ENCODE data around the gene PARS2. TPM values are rescaled to one million over a fixed set of nuclear protein-coding genes. Genes with fewer than 3 reads are reported as not detected.

PARS2 gene
- total and polyA plus RNA-seq, 4 donors, result 2.1 to 4.1 (median 3.3) TPM

DNA sequence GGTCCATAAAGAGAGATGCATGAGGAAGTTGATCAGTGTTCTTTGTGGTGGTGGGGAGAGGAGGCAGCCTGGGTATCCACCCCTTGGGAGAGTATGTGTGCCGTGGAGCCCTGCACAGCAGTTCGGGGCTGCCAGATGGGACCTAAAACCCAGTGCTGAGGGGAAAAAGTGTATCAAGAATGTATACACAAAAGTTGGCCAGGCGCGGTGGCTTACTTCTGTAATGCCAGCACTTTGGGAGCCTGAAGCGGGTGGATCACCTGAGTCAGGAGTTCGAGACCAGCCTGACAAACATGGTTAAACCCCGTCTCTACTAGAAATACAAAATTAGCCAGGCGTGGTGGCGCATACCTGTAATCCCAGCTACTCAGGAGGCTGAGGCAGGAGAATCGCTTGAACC lies 52.8 kb downstream of the PARS2 start:
- peaks cover 0 to 9% (median 4%) of the 10 kb centered on the region in 4 donors for H3K36me3 ChIP-seq (ENCODE audit: control insufficient read depth in 4 of 4, insufficient read depth in 3 of 4, low read depth in 1 of 4, low read length in 3 of 4)

More for the DNA sequence above, 52.8 kb downstream of the PARS2 start:
- Histone ChIP-seq H3K27me3 (ENCODE audit: control insufficient read depth in 4 of 4, insufficient read depth in 4 of 4, low read length in 3 of 4) (no peaks in the 10 kb centered on the region), H3K9me3 (ENCODE audit: control insufficient read depth in 4 of 4, low read length in 3 of 4) (no peaks in the 10 kb centered on the region), H3K4me3 (ENCODE audit: low read depth in 1 of 3, low read length in 3 of 3) (no peak overlapping the region), H3K27ac (ENCODE audit: low read depth in 1 of 2, low read length in 2 of 2) (no peak overlapping the region), H3K9ac (ENCODE audit: low read depth in 1 of 2, low read length in 2 of 2) (no peak overlapping the region), H3K4me1 (ENCODE audit: control insufficient read depth in 4 of 4, insufficient read depth in 4 of 4, low read length in 3 of 4) (peaks cover 0 to 12% (median 6%) of the 10 kb centered on the region in 4 donors)
- DNase-seq (ENCODE audit: low spot score), result no peak
- WGBS, result 96% methylated on average over 10 of the region's 10 CpGs
- no peak for TF ChIP-seq RXRA (IDR thresholded peaks at IDR 0.05)
- TF ChIP-seq FOXA2 (IDR thresholded peaks at IDR 0.05), result no peak
- TF ChIP-seq, protein P1, sequence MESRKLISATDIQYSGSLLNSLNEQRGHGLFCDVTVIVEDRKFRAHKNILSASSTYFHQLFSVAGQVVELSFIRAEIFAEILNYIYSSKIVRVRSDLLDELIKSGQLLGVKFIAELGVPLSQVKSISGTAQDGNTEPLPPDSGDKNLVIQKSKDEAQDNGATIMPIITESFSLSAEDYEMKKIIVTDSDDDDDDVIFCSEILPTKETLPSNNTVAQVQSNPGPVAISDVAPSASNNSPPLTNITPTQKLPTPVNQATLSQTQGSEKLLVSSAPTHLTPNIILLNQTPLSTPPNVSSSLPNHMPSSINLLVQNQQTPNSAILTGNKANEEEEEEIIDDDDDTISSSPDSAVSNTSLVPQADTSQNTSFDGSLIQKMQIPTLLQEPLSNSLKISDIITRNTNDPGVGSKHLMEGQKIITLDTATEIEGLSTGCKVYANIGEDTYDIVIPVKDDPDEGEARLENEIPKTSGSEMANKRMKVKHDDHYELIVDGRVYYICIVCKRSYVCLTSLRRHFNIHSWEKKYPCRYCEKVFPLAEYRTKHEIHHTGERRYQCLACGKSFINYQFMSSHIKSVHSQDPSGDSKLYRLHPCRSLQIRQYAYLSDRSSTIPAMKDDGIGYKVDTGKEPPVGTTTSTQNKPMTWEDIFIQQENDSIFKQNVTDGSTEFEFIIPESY (IDR thresholded peaks at IDR 0.05), result no peak
- TF ChIP-seq, protein P2, sequence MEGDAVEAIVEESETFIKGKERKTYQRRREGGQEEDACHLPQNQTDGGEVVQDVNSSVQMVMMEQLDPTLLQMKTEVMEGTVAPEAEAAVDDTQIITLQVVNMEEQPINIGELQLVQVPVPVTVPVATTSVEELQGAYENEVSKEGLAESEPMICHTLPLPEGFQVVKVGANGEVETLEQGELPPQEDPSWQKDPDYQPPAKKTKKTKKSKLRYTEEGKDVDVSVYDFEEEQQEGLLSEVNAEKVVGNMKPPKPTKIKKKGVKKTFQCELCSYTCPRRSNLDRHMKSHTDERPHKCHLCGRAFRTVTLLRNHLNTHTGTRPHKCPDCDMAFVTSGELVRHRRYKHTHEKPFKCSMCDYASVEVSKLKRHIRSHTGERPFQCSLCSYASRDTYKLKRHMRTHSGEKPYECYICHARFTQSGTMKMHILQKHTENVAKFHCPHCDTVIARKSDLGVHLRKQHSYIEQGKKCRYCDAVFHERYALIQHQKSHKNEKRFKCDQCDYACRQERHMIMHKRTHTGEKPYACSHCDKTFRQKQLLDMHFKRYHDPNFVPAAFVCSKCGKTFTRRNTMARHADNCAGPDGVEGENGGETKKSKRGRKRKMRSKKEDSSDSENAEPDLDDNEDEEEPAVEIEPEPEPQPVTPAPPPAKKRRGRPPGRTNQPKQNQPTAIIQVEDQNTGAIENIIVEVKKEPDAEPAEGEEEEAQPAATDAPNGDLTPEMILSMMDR (IDR thresholded peaks at IDR 0.05; ENCODE audit: low read depth, low read length, missing input control), result no peak
- no peak for TF ChIP-seq EGR1 (IDR thresholded peaks at IDR 0.05; ENCODE audit: low read depth in 2 of 2)
- no peak for TF ChIP-seq SP1 (IDR thresholded peaks at IDR 0.05)
- TF ChIP-seq HNF4A (conservative IDR thresholded peaks at IDR 0.05), result no peak
- TF ChIP-seq, protein P3, sequence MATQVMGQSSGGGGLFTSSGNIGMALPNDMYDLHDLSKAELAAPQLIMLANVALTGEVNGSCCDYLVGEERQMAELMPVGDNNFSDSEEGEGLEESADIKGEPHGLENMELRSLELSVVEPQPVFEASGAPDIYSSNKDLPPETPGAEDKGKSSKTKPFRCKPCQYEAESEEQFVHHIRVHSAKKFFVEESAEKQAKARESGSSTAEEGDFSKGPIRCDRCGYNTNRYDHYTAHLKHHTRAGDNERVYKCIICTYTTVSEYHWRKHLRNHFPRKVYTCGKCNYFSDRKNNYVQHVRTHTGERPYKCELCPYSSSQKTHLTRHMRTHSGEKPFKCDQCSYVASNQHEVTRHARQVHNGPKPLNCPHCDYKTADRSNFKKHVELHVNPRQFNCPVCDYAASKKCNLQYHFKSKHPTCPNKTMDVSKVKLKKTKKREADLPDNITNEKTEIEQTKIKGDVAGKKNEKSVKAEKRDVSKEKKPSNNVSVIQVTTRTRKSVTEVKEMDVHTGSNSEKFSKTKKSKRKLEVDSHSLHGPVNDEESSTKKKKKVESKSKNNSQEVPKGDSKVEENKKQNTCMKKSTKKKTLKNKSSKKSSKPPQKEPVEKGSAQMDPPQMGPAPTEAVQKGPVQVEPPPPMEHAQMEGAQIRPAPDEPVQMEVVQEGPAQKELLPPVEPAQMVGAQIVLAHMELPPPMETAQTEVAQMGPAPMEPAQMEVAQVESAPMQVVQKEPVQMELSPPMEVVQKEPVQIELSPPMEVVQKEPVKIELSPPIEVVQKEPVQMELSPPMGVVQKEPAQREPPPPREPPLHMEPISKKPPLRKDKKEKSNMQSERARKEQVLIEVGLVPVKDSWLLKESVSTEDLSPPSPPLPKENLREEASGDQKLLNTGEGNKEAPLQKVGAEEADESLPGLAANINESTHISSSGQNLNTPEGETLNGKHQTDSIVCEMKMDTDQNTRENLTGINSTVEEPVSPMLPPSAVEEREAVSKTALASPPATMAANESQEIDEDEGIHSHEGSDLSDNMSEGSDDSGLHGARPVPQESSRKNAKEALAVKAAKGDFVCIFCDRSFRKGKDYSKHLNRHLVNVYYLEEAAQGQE (IDR thresholded peaks at IDR 0.05), result no peak
- TF ChIP-seq FOXA1 (IDR thresholded peaks at IDR 0.05), result no peak
- TF ChIP-seq YY1 (IDR thresholded peaks at IDR 0.05), result no peak
- TF ChIP-seq TAF1 (conservative IDR thresholded peaks at IDR 0.05), result no peak
- TF ChIP-seq HNF4G (IDR thresholded peaks at IDR 0.05), result no peak
- no peak for TF ChIP-seq RAD21 (IDR thresholded peaks at IDR 0.05)
- no peak for TF ChIP-seq GABPA (IDR thresholded peaks at IDR 0.05 in 1 of 2, conservative IDR thresholded peaks at IDR 0.05 in 1 of 2)
- no peak for TF ChIP-seq JUND (IDR thresholded peaks at IDR 0.05)
- TF ChIP-seq NR2F2 (IDR thresholded peaks at IDR 0.05), result no peak
- TF ChIP-seq, protein P4, sequence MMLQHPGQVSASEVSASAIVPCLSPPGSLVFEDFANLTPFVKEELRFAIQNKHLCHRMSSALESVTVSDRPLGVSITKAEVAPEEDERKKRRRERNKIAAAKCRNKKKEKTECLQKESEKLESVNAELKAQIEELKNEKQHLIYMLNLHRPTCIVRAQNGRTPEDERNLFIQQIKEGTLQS (IDR thresholded peaks at IDR 0.05), result no peak
- TF ChIP-seq, protein P5, sequence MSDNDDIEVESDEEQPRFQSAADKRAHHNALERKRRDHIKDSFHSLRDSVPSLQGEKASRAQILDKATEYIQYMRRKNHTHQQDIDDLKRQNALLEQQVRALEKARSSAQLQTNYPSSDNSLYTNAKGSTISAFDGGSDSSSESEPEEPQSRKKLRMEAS (IDR thresholded peaks at IDR 0.05), result no peak

All from liver (tissue), 9 donors.